Activated T-cell treated with anti-CD3 and anti-CD28 coated beads, Interleukin-2, amount 50 U/mL, for 72 hours (primary cell): ENCODE results near the gene CCDC85C. TPM values are rescaled to one million over a fixed set of nuclear protein-coding genes. Genes with fewer than 3 reads are reported as not detected.

Experiments
- ATAC-seq, 2 donors: fragments of 150-1000 bp; cut with Tn5 transposase; replicated peaks in 1 of 2; 2 replicates each; pipeline ENCODE4 v1.10.0; 2021; ENCODE audit warnings: moderate library complexity in 2 of 2, mild to moderate bottlenecking in 1 of 2
- DNase-seq, 2 donors: peaks; one replicate each; pipeline ENCODE4 v3.0.0; 2021 to 2022; ENCODE audit warnings: mixed read lengths in 1 of 2
- H3K27ac Mint-ChIP-seq: one replicate; pipeline ENCODE4 v1.8.0; 2022; ENCODE audit warnings: mild to moderate bottlenecking, moderate library complexity, mixed read lengths
- H3K27me3 Mint-ChIP-seq: one replicate; pipeline ENCODE4 v1.8.0; 2022; ENCODE audit warnings: low read depth, mixed read lengths
- H3K36me3 Mint-ChIP-seq, 2 donors: one replicate each; pipeline ENCODE4 v1.8.0; 2022; ENCODE audit warnings: mixed read lengths in 2 of 2, mild to moderate bottlenecking in 1 of 2; ENCODE audit not compliant: insufficient read depth in 2 of 2
- H3K4me1 Mint-ChIP-seq: one replicate; pipeline ENCODE4 v1.8.0; 2022; ENCODE audit warnings: low read depth, mixed read lengths
- H3K4me3 Mint-ChIP-seq, 2 donors: one replicate each; pipeline ENCODE4 v1.8.0; 2022; ENCODE audit warnings: mild to moderate bottlenecking in 2 of 2, mixed read lengths in 2 of 2, moderate library complexity in 2 of 2
- H3K9me3 Mint-ChIP-seq, 2 donors: one replicate each; pipeline ENCODE4 v1.8.0; 2022; ENCODE audit warnings: mixed read lengths in 2 of 2
- total RNA-seq, 2 donors: library from RNA; stranded (reverse); gene quantifications; one replicate each; pipeline ENCODE4 v1.2.3, GENCODE V29; 2022

The CCDC85C gene
- total RNA-seq, 2 donors from 2014 or later, result 10.1 to 11.3 TPM

GRCh38 chr14:99542566-99542965 lies 61.4 kb downstream of the CCDC85C start:
- no peak overlapping the region for H3K4me3 Mint-ChIP-seq
- no peak for DNase-seq
- peaks cover 10% of the 10 kb centered on the region for H3K4me1 Mint-ChIP-seq
- no peaks in the 10 kb centered on the region for H3K36me3 Mint-ChIP-seq
- ATAC-seq, result no peak
- H3K9me3 Mint-ChIP-seq, result no peaks in the 10 kb centered on the region
- no peaks in the 10 kb centered on the region for H3K27me3 Mint-ChIP-seq
- H3K27ac Mint-ChIP-seq, result no peak overlapping the region

- no peak overlapping the region for H3K4me3 Mint-ChIP-seq
- no peak overlapping the region for H3K27ac Mint-ChIP-seq
- no peaks in the 10 kb centered on the region for H3K27me3 Mint-ChIP-seq
- DNase-seq, result no peak
- no peak for ATAC-seq
- no peaks in the 10 kb centered on the region for H3K36me3 Mint-ChIP-seq
- peaks cover 10% of the 10 kb centered on the region for H3K4me1 Mint-ChIP-seq
- no peaks in the 10 kb centered on the region for H3K9me3 Mint-ChIP-seq
These were observed 62.1 kb downstream of the CCDC85C start for GRCh38 chr14:99541677-99542470.

- no peaks in the 10 kb centered on the region for H3K36me3 Mint-ChIP-seq
- H3K9me3 Mint-ChIP-seq, result no peaks in the 10 kb centered on the region
- no peak for ATAC-seq
- no peak overlapping the region for H3K27ac Mint-ChIP-seq
- H3K4me3 Mint-ChIP-seq, result no peak overlapping the region
- peaks cover 10% of the 10 kb centered on the region for H3K4me1 Mint-ChIP-seq
- DNase-seq, result no peak
- no peaks in the 10 kb centered on the region for H3K27me3 Mint-ChIP-seq
These were observed 62.8 kb downstream of the CCDC85C start for GRCh38 chr14:99541211-99541610.

GRCh38 chr14:99540196-99541032 lies 63.6 kb downstream of the CCDC85C start:
- Mint-ChIP-seq H3K4me1 (peaks cover 10% of the 10 kb centered on the region), H3K36me3 (no peaks in the 10 kb centered on the region), H3K4me3 (no peak overlapping the region), H3K27me3 (no peaks in the 10 kb centered on the region), H3K9me3 (no peaks in the 10 kb centered on the region), H3K27ac (no peak overlapping the region)
- DNase-seq (no peak), ATAC-seq (no peak)

GRCh38 chr14:99539491-99539890 lies 64.5 kb downstream of the CCDC85C start:
- Mint-ChIP-seq H3K4me1 (peaks cover 10% of the 10 kb centered on the region), H3K27ac (no peak overlapping the region), H3K36me3 (no peaks in the 10 kb centered on the region), H3K9me3 (no peaks in the 10 kb centered on the region), H3K4me3 (no peak overlapping the region), H3K27me3 (no peaks in the 10 kb centered on the region)
- DNase-seq, result no peak
- no peak for ATAC-seq

- Mint-ChIP-seq H3K9me3 (no peaks in the 10 kb centered on the region), H3K4me1 (peaks cover 10% of the 10 kb centered on the region), H3K27me3 (no peaks in the 10 kb centered on the region), H3K36me3 (no peaks in the 10 kb centered on the region), H3K4me3 (no peak overlapping the region), H3K27ac (no peak overlapping the region)
- no peak for DNase-seq
- ATAC-seq, result no peak
These were observed 65.3 kb downstream of the CCDC85C start for GRCh38 chr14:99538733-99539132.

- ATAC-seq (no peak), DNase-seq (no peak)
- H3K4me3 Mint-ChIP-seq, result no peak overlapping the region
- H3K27me3 Mint-ChIP-seq, result no peaks in the 10 kb centered on the region
- H3K9me3 Mint-ChIP-seq, result no peaks in the 10 kb centered on the region
- no peak overlapping the region for H3K27ac Mint-ChIP-seq
- no peaks in the 10 kb centered on the region for H3K36me3 Mint-ChIP-seq
- H3K4me1 Mint-ChIP-seq, result peaks cover 10% of the 10 kb centered on the region
These were observed 65.7 kb downstream of the CCDC85C start for GRCh38 chr14:99538275-99538674.

- Mint-ChIP-seq H3K27me3 (no peaks in the 10 kb centered on the region), H3K27ac (no peak overlapping the region), H3K4me3 (no peak overlapping the region), H3K36me3 (no peaks in the 10 kb centered on the region), H3K9me3 (no peaks in the 10 kb centered on the region), H3K4me1 (peaks cover 10% of the 10 kb centered on the region)
- DNase-seq (no peak), ATAC-seq (no peak)
These were observed 66.6 kb downstream of the CCDC85C start for GRCh38 chr14:99537399-99537798.

GRCh38 chr14:99535908-99536778 lies 67.9 kb downstream of the CCDC85C start:
- no peaks in the 10 kb centered on the region for H3K27me3 Mint-ChIP-seq
- H3K36me3 Mint-ChIP-seq, result no peaks in the 10 kb centered on the region
- no peak overlapping the region for H3K27ac Mint-ChIP-seq
- ATAC-seq (no peak), DNase-seq (no peak)
- no peaks in the 10 kb centered on the region for H3K9me3 Mint-ChIP-seq
- peaks cover 6% of the 10 kb centered on the region for H3K4me1 Mint-ChIP-seq
- H3K4me3 Mint-ChIP-seq, result no peak overlapping the region

GRCh38 chr14:99535448-99535847 lies 68.6 kb downstream of the CCDC85C start:
- H3K27me3 Mint-ChIP-seq, result no peaks in the 10 kb centered on the region
- ATAC-seq, result no peak
- H3K4me3 Mint-ChIP-seq, result no peak overlapping the region
- H3K27ac Mint-ChIP-seq, result no peak overlapping the region
- H3K4me1 Mint-ChIP-seq, result peaks cover 5% of the 10 kb centered on the region
- no peak for DNase-seq
- H3K9me3 Mint-ChIP-seq, result no peaks in the 10 kb centered on the region
- no peaks in the 10 kb centered on the region for H3K36me3 Mint-ChIP-seq

- no peak overlapping the region for H3K27ac Mint-ChIP-seq
- peaks cover 5% of the 10 kb centered on the region for H3K4me1 Mint-ChIP-seq
- H3K36me3 Mint-ChIP-seq, result no peaks in the 10 kb centered on the region
- H3K9me3 Mint-ChIP-seq, result no peaks in the 10 kb centered on the region
- no peaks in the 10 kb centered on the region for H3K27me3 Mint-ChIP-seq
- no peak overlapping the region for H3K4me3 Mint-ChIP-seq
- DNase-seq, result no peak
- ATAC-seq, result no peak
These were observed 69.1 kb downstream of the CCDC85C start for GRCh38 chr14:99534863-99535262.

GRCh38 chr14:99534333-99534732 lies 69.7 kb downstream of the CCDC85C start:
- Mint-ChIP-seq H3K27me3 (no peaks in the 10 kb centered on the region), H3K4me1 (peaks cover 5% of the 10 kb centered on the region), H3K27ac (no peak overlapping the region), H3K4me3 (no peak overlapping the region), H3K36me3 (no peaks in the 10 kb centered on the region), H3K9me3 (no peaks in the 10 kb centered on the region)
- ATAC-seq (no peak), DNase-seq (no peak)

- Mint-ChIP-seq H3K4me1 (no peaks in the 10 kb centered on the region), H3K4me3 (no peak overlapping the region), H3K9me3 (no peaks in the 10 kb centered on the region), H3K27me3 (no peaks in the 10 kb centered on the region), H3K36me3 (no peaks in the 10 kb centered on the region), H3K27ac (no peak overlapping the region)
- ATAC-seq (no peak), DNase-seq (no peak)
These were observed 71.7 kb downstream of the CCDC85C start for GRCh38 chr14:99532310-99532709.
